Measurements from ENCODE around the gene SEL1L. TPM values are rescaled to one million over a fixed set of nuclear protein-coding genes. Genes with fewer than 3 reads are reported as not detected.

SEL1L gene
- total RNA-seq, 1 experiment from 2014 or later, result 41.4 TPM

- CTCF ChIA-PET, result no interaction called here
Observed at GRCh38 chr14:81441626-81442134, 92.0 kb downstream of the SEL1L start.

More at GRCh38 chr14:81441626-81442134, 92.0 kb downstream of the SEL1L start:
- no peak overlapping the region for H3K9ac ChIP-seq (ENCODE audit: low read length)
- no peaks in the 10 kb centered on the region for H3K9me2 ChIP-seq (ENCODE audit: insufficient read depth)
- no peak overlapping the region for H3K4me3 ChIP-seq (replicated peaks in 1 of 2; ENCODE audit: low read depth in 1 of 2, low read length in 2 of 2)
- H3K27ac ChIP-seq (ENCODE audit: low read depth, low read length), result no peak overlapping the region
- no peaks in the 10 kb centered on the region for H3K36me3 ChIP-seq (ENCODE audit: control insufficient read depth in 1 of 2, insufficient read depth in 2 of 2, low read length in 2 of 2)
- ChIA-PET POLR2A (no interaction called here), RAD21 (ENCODE audit: low non-redundant PET in 1 of 2, low total read pairs in 2 of 2, uncharacterized antibody in 2 of 2, unreplicated experiment in 2 of 2) (no interaction called here)
- no TSS peak for BruUV-seq (replicated peaks)
- no peak overlapping the region for H2AFZ ChIP-seq (ENCODE audit: low read depth, low read length, poor library complexity, severe bottlenecking)
- TF ChIP-seq FOSL1 (IDR thresholded peaks at IDR 0.05; ENCODE audit: low read depth), result no peak
- TF ChIP-seq CTCF (IDR thresholded peaks at IDR 0.05 in 2 of 3, conservative IDR thresholded peaks at IDR 0.05 in 1 of 3; ENCODE audit: borderline replicate concordance in 1 of 3, insufficient read depth in 1 of 3, low read depth in 2 of 3, low read length in 2 of 3), result no peak
- no peak for TF ChIP-seq ATF3 (IDR thresholded peaks at IDR 0.05)
- TF ChIP-seq SP1 (IDR thresholded peaks at IDR 0.05; ENCODE audit: low read depth), result no peak
- TF ChIP-seq EZH2 (IDR thresholded peaks at IDR 0.05), result no peak
- no peak for TF ChIP-seq EGR1 (IDR thresholded peaks at IDR 0.05; ENCODE audit: low read depth)
- TF ChIP-seq RAD21 (IDR thresholded peaks at IDR 0.05; ENCODE audit: low read depth), result no peak
- intact Hi-C loops (cut with micrococcal nuclease), result no loop called here
- DNase-seq (ENCODE audit: low read depth, low spot score) (no peak), ATAC-seq (no peak)
- no peaks in the 10 kb centered on the region for H3K9me3 ChIP-seq (ENCODE audit: control insufficient read depth in 1 of 2, insufficient read depth in 1 of 2, low read depth in 1 of 2, low read length in 2 of 2)
- no peak overlapping the region for H3K4me2 ChIP-seq (ENCODE audit: low read length)
- no peaks in the 10 kb centered on the region for H3K79me2 ChIP-seq (ENCODE audit: insufficient read depth, low read length)
- no peaks in the 10 kb centered on the region for H4K20me1 ChIP-seq (ENCODE audit: insufficient read depth)
- peaks cover 3 to 4% of the 10 kb centered on the region in 2 experiments; a peak in 3 of 4 replicates for H3K4me1 ChIP-seq (ENCODE audit: control insufficient read depth in 1 of 2, insufficient read depth in 2 of 2, low read length in 2 of 2)
- H3K27me3 ChIP-seq (ENCODE audit: insufficient read depth, low read length), result peaks cover 42% of the 10 kb centered on the region; the same call in 1 of the 2 replicates
